Upper lobe of left lung (tissue), 6 donors: ENCODE results near the gene CMYA5. TPM values are rescaled to one million over a fixed set of nuclear protein-coding genes. Genes with fewer than 3 reads are reported as not detected.

ENCODE experiments used
- ATAC-seq, 2 donors: fragments of 200-7000 bp; cut with Tn5 transposase; one replicate each; pipeline ENCODE4 v1.9.1; 2022; ENCODE audit warnings: mild to moderate bottlenecking in 2 of 2, moderate library complexity in 2 of 2; ENCODE audit not compliant: low FRiP score in 2 of 2
- DNase-seq, 2 donors: peaks; one replicate each; pipeline ENCODE4 v3.0.0-alpha.2; 2019 to 2020
- H3K27ac ChIP-seq, 4 donors: fragments of 200-600 bp; sonication (generic); one replicate each; pipeline ENCODE4 v1.5.1; 2016 to 2019
- H3K27me3 ChIP-seq, 4 donors: fragments of 200-600 bp; sonication (generic); one replicate each; pipeline ENCODE4 v1.5.1; 2017 to 2019
- H3K36me3 ChIP-seq, 4 donors: fragments of 200-600 bp; sonication (generic); one replicate each; pipeline ENCODE4 v1.5.1; 2016 to 2019
- H3K4me1 ChIP-seq, 4 donors: fragments of 200-600 bp; sonication (generic); one replicate each; pipeline ENCODE4 v1.5.1; 2018 to 2019
- H3K4me3 ChIP-seq, 4 donors: fragments of 200-600 bp; sonication (generic); one replicate each; pipeline ENCODE4 v1.5.1; 2017 to 2019; ENCODE audit warnings: mild to moderate bottlenecking in 2 of 4, moderate library complexity in 1 of 4
- H3K9me3 ChIP-seq, 4 donors: fragments of 200-600 bp; sonication (generic); one replicate each; pipeline ENCODE4 v1.5.1; 2018 to 2019
- CTCF ChIP-seq, 6 experiments: fragments of 450-650 bp in 4 of 6; fragments of 200-600 bp in 2 of 6; sonication (generic) in 2 of 6; IDR thresholded peaks; one replicate each; pipeline ENCODE4 v1.5.1; 2016 to 2019; ENCODE audit warnings: antibody characterized with exemption in 6 of 6
- EP300 ChIP-seq, 4 donors: sonication (generic); formaldehyde crosslinking; IDR thresholded peaks; one replicate each; pipeline ENCODE4 v1.5.1; 2017; ENCODE audit warnings: antibody characterized with exemption in 4 of 4, control low read depth in 2 of 4
- POLR2A ChIP-seq, 4 donors: fragments of 450-650 bp; IDR thresholded peaks; one replicate each; pipeline ENCODE4 v1.5.1; 2016 to 2017; ENCODE audit warnings: antibody characterized with exemption in 4 of 4, mild to moderate bottlenecking in 2 of 4
- POLR2AphosphoS5 ChIP-seq, 2 donors: sonication (generic); formaldehyde crosslinking; IDR thresholded peaks; one replicate each; pipeline ENCODE4 v1.5.1; 2017; ENCODE audit warnings: antibody characterized with exemption in 2 of 2
- WGBS, 2 donors: methylation state at CpG; one replicate each; pipeline ENCODE4 v1.1.5; 2017 to 2018; 5-methylcytosine and 5-hydroxymethylcytosine counted together
- total RNA-seq, 6 donors: library from RNA; depleted of rRNA in 4 of 6; stranded (reverse); fragments of >200 nt in 4 of 6; gene quantifications; one replicate each; pipeline versions ENCODE4 v1.1.0 to v1.2.1, GENCODE V29; 2016 to 2021
- donor health status: DM: no; HTN: no; CAD: no; lungs with moderate emphysema.
- donor health status: DM: no; HTN: yes; CAD: no; lungs with severe emphysema.

Gene CMYA5
- total RNA-seq, 6 donors from 2014 or later, result 0.77 to 12.6 (median 3.6) TPM

DNA sequence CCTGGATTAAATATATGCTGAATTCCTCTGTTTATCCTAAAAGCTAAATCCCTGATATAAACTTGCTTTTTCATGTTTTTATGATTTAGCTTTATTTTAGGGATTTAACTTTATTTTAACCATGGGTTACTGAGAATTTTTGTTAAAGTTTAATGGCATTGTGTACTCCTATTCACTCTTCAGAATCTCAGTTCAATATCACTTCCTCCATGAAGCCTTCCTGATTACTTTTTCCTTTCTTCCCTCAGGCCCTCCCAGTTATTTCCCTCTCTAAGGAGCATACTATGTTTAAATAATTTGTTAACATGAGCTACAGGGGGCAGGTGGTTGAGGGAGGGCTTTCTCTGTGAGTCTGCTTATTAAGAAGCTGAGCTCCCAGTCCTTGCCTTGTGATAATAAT lies 151.5 kb downstream of the CMYA5 start:
- no peak overlapping the region for H3K27ac ChIP-seq
- H3K36me3 ChIP-seq, result no peaks in the 10 kb centered on the region
- H3K4me3 ChIP-seq, result no peak overlapping the region
- ATAC-seq (no peak), DNase-seq (no peak)
- H3K4me1 ChIP-seq, result no peaks in the 10 kb centered on the region
- no peaks in the 10 kb centered on the region for H3K9me3 ChIP-seq
- no peaks in the 10 kb centered on the region for H3K27me3 ChIP-seq
- no peak for TF ChIP-seq POLR2AphosphoS5 (IDR thresholded peaks at IDR 0.05)
- no peak for TF ChIP-seq CTCF (IDR thresholded peaks at IDR 0.05)
- no peak for TF ChIP-seq EP300 (IDR thresholded peaks at IDR 0.05)
- no peak for TF ChIP-seq POLR2A (IDR thresholded peaks at IDR 0.05)

GRCh38 chr5:79842006-79842881 lies 152.6 kb downstream of the CMYA5 start:
- Histone ChIP-seq H3K36me3 (no peaks in the 10 kb centered on the region), H3K27ac (no peak overlapping the region), H3K4me1 (no peaks in the 10 kb centered on the region), H3K4me3 (no peak overlapping the region), H3K9me3 (no peaks in the 10 kb centered on the region), H3K27me3 (no peaks in the 10 kb centered on the region)
- ATAC-seq, result no peak
- 74 to 91% methylated on average over 12 of the region's 12 CpGs for whole genome bisulfite sequencing, 2 donors
- DNase-seq, result no peak
- no peak for TF ChIP-seq POLR2A (IDR thresholded peaks at IDR 0.05)
- TF ChIP-seq EP300 (IDR thresholded peaks at IDR 0.05), result no peak
- TF ChIP-seq CTCF (IDR thresholded peaks at IDR 0.05), result no peak
- no peak for TF ChIP-seq POLR2AphosphoS5 (IDR thresholded peaks at IDR 0.05)

- Histone ChIP-seq H3K9me3 (no peaks in the 10 kb centered on the region), H3K36me3 (no peaks in the 10 kb centered on the region), H3K4me3 (no peak overlapping the region), H3K27ac (no peak overlapping the region), H3K4me1 (no peaks in the 10 kb centered on the region), H3K27me3 (no peaks in the 10 kb centered on the region)
- TF ChIP-seq EP300 (IDR thresholded peaks at IDR 0.05) (no peak), POLR2A (IDR thresholded peaks at IDR 0.05) (no peak), CTCF (IDR thresholded peaks at IDR 0.05) (no peak), POLR2AphosphoS5 (IDR thresholded peaks at IDR 0.05) (no peak)
- no peak for DNase-seq
- 75 to 81% methylated on average over 7 of the region's 7 CpGs for WGBS, 2 donors
- ATAC-seq, result no peak
Measured at GRCh38 chr5:79842991-79843390, 153.4 kb downstream of the CMYA5 start.

DNA sequence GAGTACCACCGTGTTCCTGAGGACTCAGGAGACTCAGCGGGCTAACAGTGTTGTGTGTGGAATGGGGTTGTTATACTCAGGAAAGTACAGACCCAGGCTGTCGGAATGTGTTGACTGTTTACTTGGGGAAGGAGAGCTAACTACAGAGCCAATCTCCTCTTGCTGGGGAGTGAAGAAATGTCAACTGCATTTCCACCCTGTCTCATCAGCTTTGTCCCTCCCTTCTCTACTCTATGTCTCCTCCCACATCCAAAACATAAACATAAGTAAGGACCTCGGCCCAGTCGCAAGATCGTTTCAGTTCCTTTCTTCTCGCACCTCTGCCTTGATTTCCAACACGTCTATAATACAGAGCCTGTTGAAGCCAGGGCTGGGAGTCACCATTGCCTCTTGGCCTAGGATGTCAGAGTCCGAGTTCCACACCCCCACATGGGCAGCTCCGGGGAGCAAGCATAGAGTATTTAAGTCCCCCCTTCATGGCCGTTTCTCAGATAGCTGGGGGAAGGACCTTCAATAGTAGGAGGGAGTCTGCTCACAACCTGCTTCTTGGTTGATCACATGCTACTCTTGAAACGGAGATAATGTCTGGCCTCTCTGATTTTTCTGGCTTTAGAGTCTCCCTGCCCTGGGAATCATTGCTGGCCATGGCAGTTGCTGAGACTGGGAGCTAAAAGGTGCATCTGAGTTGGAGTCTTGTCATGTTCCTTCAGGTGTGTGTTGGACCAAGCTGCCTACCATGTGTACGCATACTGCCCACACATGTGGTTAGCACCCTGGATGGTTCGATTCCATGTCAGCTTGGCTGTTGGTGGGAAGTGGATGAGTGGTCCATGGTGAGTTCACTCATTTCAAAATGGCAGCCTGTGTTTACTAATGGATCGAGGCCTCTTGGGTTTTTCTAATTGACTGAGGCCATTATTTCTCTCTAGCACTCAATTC lies 154.1 kb downstream of the CMYA5 start:
- DNase-seq, result no peak
- Histone ChIP-seq H3K4me1 (no peaks in the 10 kb centered on the region), H3K27me3 (no peaks in the 10 kb centered on the region), H3K27ac (no peak overlapping the region), H3K36me3 (no peaks in the 10 kb centered on the region), H3K4me3 (no peak overlapping the region), H3K9me3 (no peaks in the 10 kb centered on the region)
- TF ChIP-seq CTCF (IDR thresholded peaks at IDR 0.05) (no peak), EP300 (IDR thresholded peaks at IDR 0.05) (no peak), POLR2A (IDR thresholded peaks at IDR 0.05) (no peak), POLR2AphosphoS5 (IDR thresholded peaks at IDR 0.05) (no peak)
- no peak for ATAC-seq
- WGBS, 2 donors, result 86 to 88% methylated on average over 14 to 15 of the region's 15 CpGs
